Stimulated activated CD4-positive, alpha-beta T cell treated with anti-CD3 and anti-CD28 coated beads, TNF-alpha, amount 100 ng/mL, for 24 hours (primary cell): ENCODE results near the gene SRXN1.
A peak's percentile ranks its signal among the peaks of the same experiment; 100 is the strongest.
"Not testable (repeated sequence)": the region's sequence is repeated elsewhere in the genome, so short reads cannot be mapped to it uniquely, and the experiment has no call there.

Source experiments
- DNase-seq, 3 experiments: peaks; one replicate each; pipeline ENCODE4 v3.0.0-alpha.2; 2020; ENCODE audit warnings: low read depth in 3 of 3

SRXN1 gene

GRCh38 chr20:653110-653589 is at the start of gene SRXN1:
Gene SRXN1 (minus strand): TSS chr20:653200. CDS start chr20:653185, 15 bp downstream.
- DNase-seq, result peak; percentile 63 to 85 (median 72)

- DNase-seq, result no peak
Measured at GRCh38 chr20:701401-702129, 48.6 kb upstream of the SRXN1 start.

GRCh38 chr20:699811-700338 is 46.9 kb upstream of the SRXN1 start:
- no peak for DNase-seq

GRCh38 chr20:699342-699741 is 46.3 kb upstream of the SRXN1 start:
- DNase-seq, result no peak

- DNase-seq, result no peak
Measured at GRCh38 chr20:698276-698675, 45.3 kb upstream of the SRXN1 start.

- no peak for DNase-seq
Measured at GRCh38 chr20:697826-698225, 44.8 kb upstream of the SRXN1 start.

- DNase-seq, result no peak
Measured at GRCh38 chr20:695165-695866, 42.3 kb upstream of the SRXN1 start.

- DNase-seq, result no peak
Measured at GRCh38 chr20:694496-694895, 41.5 kb upstream of the SRXN1 start.

- not testable (repeated sequence) for DNase-seq
Measured at GRCh38 chr20:693786-694185, 40.8 kb upstream of the SRXN1 start.

GRCh38 chr20:692044-692443 is 39.0 kb upstream of the SRXN1 start:
- DNase-seq, result no peak

GRCh38 chr20:689947-690346 is 36.9 kb upstream of the SRXN1 start:
- DNase-seq, result no peak

GRCh38 chr20:689348-689747 is 36.3 kb upstream of the SRXN1 start:
- no peak for DNase-seq

GRCh38 chr20:688809-689212 is 35.8 kb upstream of the SRXN1 start:
- DNase-seq, result no peak

- DNase-seq, result no peak
Measured at GRCh38 chr20:687468-688203, 34.6 kb upstream of the SRXN1 start.

GRCh38 chr20:684676-685319 is 31.8 kb upstream of the SRXN1 start:
- DNase-seq, result no peak

GRCh38 chr20:682123-682522 is 29.1 kb upstream of the SRXN1 start:
- no peak for DNase-seq

GRCh38 chr20:680638-681187 is 27.7 kb upstream of the SRXN1 start:
- DNase-seq, result no peak

GRCh38 chr20:677957-678356 is 25.0 kb upstream of the SRXN1 start:
- DNase-seq, result no peak

- DNase-seq, result no peak
Measured at GRCh38 chr20:676967-677366, 24.0 kb upstream of the SRXN1 start.

- DNase-seq, result no peak
Measured at GRCh38 chr20:676315-676937, 23.4 kb upstream of the SRXN1 start.
